ENCODE measurements around the gene ASIC1.

Gene ASIC1

GRCh38 chr12:50041062-50041860, 16.1 kb upstream of the ASIC1 start:
- H2AFZ ChIP-seq (ENCODE audit: low read depth, low read length, severe bottlenecking) = no peak overlapping the region
- no peaks in the 10 kb centered on the region for H3K9me2 ChIP-seq (replicated peaks; ENCODE audit: insufficient read depth, low read length)
- H3K36me3 ChIP-seq (ENCODE audit: low read length) = no peaks in the 10 kb centered on the region
- H3K79me2 ChIP-seq (ENCODE audit: insufficient read depth, low read length) = no peaks in the 10 kb centered on the region
- no peak overlapping the region for H3K9ac ChIP-seq (ENCODE audit: low read length)
- no peaks in the 10 kb centered on the region for H3K27me3 ChIP-seq (ENCODE audit: low read length)
- no peak overlapping the region for H3K4me3 ChIP-seq (ENCODE audit: insufficient read depth, low read length, poor library complexity, severe bottlenecking)
- no peak for TF ChIP-seq EZH2phosphoT487 (conservative IDR thresholded peaks at IDR 0.05; ENCODE audit: low read length)
- TF ChIP-seq, protein P1, sequence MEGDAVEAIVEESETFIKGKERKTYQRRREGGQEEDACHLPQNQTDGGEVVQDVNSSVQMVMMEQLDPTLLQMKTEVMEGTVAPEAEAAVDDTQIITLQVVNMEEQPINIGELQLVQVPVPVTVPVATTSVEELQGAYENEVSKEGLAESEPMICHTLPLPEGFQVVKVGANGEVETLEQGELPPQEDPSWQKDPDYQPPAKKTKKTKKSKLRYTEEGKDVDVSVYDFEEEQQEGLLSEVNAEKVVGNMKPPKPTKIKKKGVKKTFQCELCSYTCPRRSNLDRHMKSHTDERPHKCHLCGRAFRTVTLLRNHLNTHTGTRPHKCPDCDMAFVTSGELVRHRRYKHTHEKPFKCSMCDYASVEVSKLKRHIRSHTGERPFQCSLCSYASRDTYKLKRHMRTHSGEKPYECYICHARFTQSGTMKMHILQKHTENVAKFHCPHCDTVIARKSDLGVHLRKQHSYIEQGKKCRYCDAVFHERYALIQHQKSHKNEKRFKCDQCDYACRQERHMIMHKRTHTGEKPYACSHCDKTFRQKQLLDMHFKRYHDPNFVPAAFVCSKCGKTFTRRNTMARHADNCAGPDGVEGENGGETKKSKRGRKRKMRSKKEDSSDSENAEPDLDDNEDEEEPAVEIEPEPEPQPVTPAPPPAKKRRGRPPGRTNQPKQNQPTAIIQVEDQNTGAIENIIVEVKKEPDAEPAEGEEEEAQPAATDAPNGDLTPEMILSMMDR (IDR thresholded peaks at IDR 0.05; ENCODE audit: insufficient read depth, low read length, poor library complexity, severe bottlenecking) = no peak
- no peaks in the 10 kb centered on the region for H3F3A ChIP-seq (ENCODE audit: insufficient read depth)
- no peaks in the 10 kb centered on the region for H3K9me3 ChIP-seq (ENCODE audit: insufficient read depth, low read length)
- no peak overlapping the region for H3K27ac ChIP-seq (ENCODE audit: low read depth, low read length)
- H3K4me2 ChIP-seq (ENCODE audit: low read depth, low read length, poor library complexity, severe bottlenecking) = no peak overlapping the region
- no peaks in the 10 kb centered on the region for H4K20me1 ChIP-seq (ENCODE audit: low read depth, low read length)

DNA sequence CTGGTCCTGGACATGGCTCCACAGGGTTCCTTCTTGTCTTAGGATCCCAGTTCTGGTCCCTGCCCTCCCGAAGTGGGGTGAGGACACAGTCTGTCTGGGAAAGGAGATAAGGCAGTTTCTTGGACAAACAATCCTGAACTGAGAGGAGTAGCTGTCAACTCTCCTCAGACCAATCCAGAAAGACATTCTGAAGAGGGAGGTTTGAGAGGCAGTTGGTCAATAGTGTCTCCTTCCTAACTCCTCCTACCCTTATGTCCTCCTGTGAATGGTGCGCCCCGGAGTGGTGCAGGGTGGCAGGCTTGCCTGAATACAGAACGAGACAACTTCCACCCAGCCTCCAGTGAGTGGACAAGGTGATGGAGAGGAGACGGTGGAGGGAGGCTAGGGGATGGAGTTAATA, 15.4 kb upstream of the ASIC1 start:
- H2AFZ ChIP-seq (ENCODE audit: low read depth, low read length, severe bottlenecking) = no peak overlapping the region
- H3K27me3 ChIP-seq (ENCODE audit: low read length) = no peaks in the 10 kb centered on the region
- no peaks in the 10 kb centered on the region for H3K9me3 ChIP-seq (ENCODE audit: insufficient read depth, low read length)
- H3K36me3 ChIP-seq (ENCODE audit: low read length) = no peaks in the 10 kb centered on the region
- TF ChIP-seq, protein P1 (IDR thresholded peaks at IDR 0.05; ENCODE audit: insufficient read depth, low read length, poor library complexity, severe bottlenecking) = no peak
- no peak for TF ChIP-seq EZH2phosphoT487 (conservative IDR thresholded peaks at IDR 0.05; ENCODE audit: low read length)
- H3F3A ChIP-seq (ENCODE audit: insufficient read depth) = no peaks in the 10 kb centered on the region
- H3K4me3 ChIP-seq (ENCODE audit: insufficient read depth, low read length, poor library complexity, severe bottlenecking) = no peak overlapping the region
- no peaks in the 10 kb centered on the region for H3K79me2 ChIP-seq (ENCODE audit: insufficient read depth, low read length)
- no peak overlapping the region for H3K27ac ChIP-seq (ENCODE audit: low read depth, low read length)
- no peaks in the 10 kb centered on the region for H4K20me1 ChIP-seq (ENCODE audit: low read depth, low read length)
- no peaks in the 10 kb centered on the region for H3K9me2 ChIP-seq (replicated peaks; ENCODE audit: insufficient read depth, low read length)
- no peak overlapping the region for H3K9ac ChIP-seq (ENCODE audit: low read length)
- H3K4me2 ChIP-seq (ENCODE audit: low read depth, low read length, poor library complexity, severe bottlenecking) = no peak overlapping the region

GRCh38 chr12:50042693-50043092, 14.7 kb upstream of the ASIC1 start:
- Histone ChIP-seq H3K27ac (ENCODE audit: low read depth, low read length) (no peak overlapping the region), H3K9me2 (replicated peaks; ENCODE audit: insufficient read depth, low read length) (no peaks in the 10 kb centered on the region), H4K20me1 (ENCODE audit: low read depth, low read length) (no peaks in the 10 kb centered on the region), H3K9me3 (ENCODE audit: insufficient read depth, low read length) (no peaks in the 10 kb centered on the region), H3K4me2 (ENCODE audit: low read depth, low read length, poor library complexity, severe bottlenecking) (no peak overlapping the region), H3K4me3 (ENCODE audit: insufficient read depth, low read length, poor library complexity, severe bottlenecking) (no peak overlapping the region), H3K79me2 (ENCODE audit: insufficient read depth, low read length) (no peaks in the 10 kb centered on the region), H3K27me3 (ENCODE audit: low read length) (no peaks in the 10 kb centered on the region), H2AFZ (ENCODE audit: low read depth, low read length, severe bottlenecking) (no peak overlapping the region), H3K36me3 (ENCODE audit: low read length) (no peaks in the 10 kb centered on the region), H3F3A (ENCODE audit: insufficient read depth) (no peaks in the 10 kb centered on the region), H3K9ac (ENCODE audit: low read length) (no peak overlapping the region)
- TF ChIP-seq, protein P1 (IDR thresholded peaks at IDR 0.05; ENCODE audit: insufficient read depth, low read length, poor library complexity, severe bottlenecking) = no peak
- TF ChIP-seq EZH2phosphoT487 (conservative IDR thresholded peaks at IDR 0.05; ENCODE audit: low read length) = no peak

All from SU-DHL-6 (cell line).